Measurements from ENCODE around the gene GAB2. TPM values are rescaled to one million over a fixed set of nuclear protein-coding genes. Genes with fewer than 3 reads are reported as not detected.
A peak's percentile ranks its signal among the peaks of the same experiment; 100 is the strongest.
"Not testable (repeated sequence)": the region's sequence is repeated elsewhere in the genome, so short reads cannot be mapped to it uniquely, and the experiment has no call there.

Gene GAB2
- total RNA-seq, 2 experiments from 2014 or later = 15.9 to 16.6 TPM

- Mint-ChIP-seq H3K27ac (no peak overlapping the region), H3K4me1 (peaks cover 40% of the 10 kb centered on the region), H3K27me3 (no peaks in the 10 kb centered on the region), H3K4me3 (no peak overlapping the region), H3K9me3 (peaks cover 3% of the 10 kb centered on the region), H3K36me3 (ENCODE audit: low read depth) (peaks cover 37% of the 10 kb centered on the region)
- DNase-seq = no peak
- ChIA-PET CTCF (interaction anchor here (0.6 kb wide), 2 partner anchors 221 to 312 kb away, joined by 3 to 4 read pairs; no protein-coding TSS in a partner anchor), POLR2A (no interaction called here)
Measured at GRCh38 chr11:78231962-78232501, 185.6 kb downstream of the GAB2 start.

DNA sequence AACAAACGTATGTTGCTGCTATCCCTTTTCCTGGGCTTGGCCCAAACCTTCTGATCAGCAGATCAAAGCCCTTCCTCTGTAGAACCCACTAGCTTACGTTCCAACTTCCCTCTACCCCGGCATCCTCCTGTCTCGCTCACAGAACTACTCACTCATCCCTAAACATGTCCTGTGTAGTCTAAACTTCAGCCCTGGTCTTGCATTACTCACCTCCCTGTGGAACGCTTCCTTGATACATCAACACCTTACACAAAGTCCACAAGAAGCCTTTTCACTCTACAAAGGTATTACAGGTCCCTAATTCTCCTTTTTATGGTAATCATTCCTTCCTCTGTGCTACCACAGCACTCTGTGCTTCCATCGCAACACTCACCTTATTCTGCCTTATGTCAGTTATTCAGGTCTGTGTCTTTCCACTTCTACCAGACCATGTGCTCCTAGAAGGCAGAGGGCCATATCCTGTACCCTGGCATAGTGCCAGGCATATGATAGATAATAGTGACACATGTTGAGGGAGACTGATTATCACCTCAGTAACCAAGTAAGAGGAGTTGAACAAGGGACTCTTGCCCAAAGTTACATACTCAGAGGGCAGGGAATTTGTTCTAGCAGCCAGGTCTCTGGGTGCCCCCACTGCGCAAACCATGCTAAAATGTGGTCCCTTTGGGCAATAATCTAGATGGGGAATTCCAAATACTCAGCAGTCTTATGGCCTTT lies 187.3 kb downstream of the GAB2 start:
- no peak overlapping the region for H3K4me3 Mint-ChIP-seq
- H3K4me1 Mint-ChIP-seq = peaks cover 50% of the 10 kb centered on the region
- no peak for DNase-seq
- peaks cover 31% of the 10 kb centered on the region for H3K36me3 Mint-ChIP-seq (ENCODE audit: low read depth)
- POLR2A ChIA-PET = no interaction called here
- H3K27ac Mint-ChIP-seq = peak overlapping the region; percentile 3
- no peaks in the 10 kb centered on the region for H3K9me3 Mint-ChIP-seq
- no peaks in the 10 kb centered on the region for H3K27me3 Mint-ChIP-seq
- CTCF ChIA-PET = interaction anchor here (0.6 kb wide), 1 partner anchor 88 kb away, joined by 4 read pairs; no protein-coding TSS in a partner anchor

DNA sequence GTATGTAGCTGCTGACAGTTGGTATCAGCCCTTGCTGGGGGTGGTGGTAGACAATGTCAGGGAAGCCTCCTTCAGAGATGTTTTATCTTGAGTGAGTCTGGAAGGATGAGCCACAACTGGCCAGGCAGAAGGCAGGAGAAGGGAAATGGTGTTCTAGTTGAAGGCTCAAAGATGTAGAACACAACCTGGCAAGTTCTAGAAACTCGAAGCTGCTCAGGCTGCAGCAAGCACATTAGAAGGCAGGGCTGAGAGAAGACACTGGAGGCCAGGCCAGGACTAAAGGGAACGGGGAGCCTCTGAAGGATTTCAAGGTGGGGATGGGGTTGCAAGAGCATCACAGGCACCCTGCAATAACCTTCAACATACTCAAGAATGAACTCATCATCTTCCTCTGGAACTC lies 188.5 kb downstream of the GAB2 start:
- no peak overlapping the region for H3K27ac Mint-ChIP-seq
- no peak for DNase-seq
- POLR2A ChIA-PET = no interaction called here
- peaks cover 55% of the 10 kb centered on the region for H3K4me1 Mint-ChIP-seq
- CTCF ChIA-PET = interaction anchor here (1.7 to 1.9 kb wide), 2 partner anchors 37 to 335 kb away, joined by 4 to 5 read pairs; no protein-coding TSS in a partner anchor
- peaks cover 37% of the 10 kb centered on the region for H3K36me3 Mint-ChIP-seq (ENCODE audit: low read depth)
- H3K27me3 Mint-ChIP-seq = no peaks in the 10 kb centered on the region
- H3K9me3 Mint-ChIP-seq = no peaks in the 10 kb centered on the region
- H3K4me3 Mint-ChIP-seq = no peak overlapping the region

DNA sequence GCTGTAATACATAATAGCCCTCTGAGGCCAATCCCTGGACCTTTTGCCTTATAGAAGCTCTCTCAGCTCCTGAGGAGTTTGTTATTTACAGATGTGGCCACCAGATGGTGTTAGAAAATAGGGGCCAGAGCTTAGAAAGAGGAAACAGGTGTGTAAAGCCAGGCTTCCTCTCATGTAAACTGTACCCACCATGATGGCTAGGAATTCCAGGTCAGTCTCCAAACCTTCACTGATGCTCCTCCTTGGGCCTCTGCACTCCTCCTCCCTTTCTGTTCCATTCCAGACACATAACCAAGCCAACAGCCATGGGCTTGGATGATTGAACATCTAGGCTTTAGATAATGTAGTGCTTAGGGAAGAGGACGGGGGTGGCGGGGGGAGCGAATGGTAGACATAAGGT lies 189.2 kb downstream of the GAB2 start:
- CTCF ChIA-PET = interaction anchor here (0.8 to 1.9 kb wide), 17 partner anchors 9 to 357 kb away, joined by 3 to 8 read pairs (median 4); no protein-coding TSS in a partner anchor
- Mint-ChIP-seq H3K4me3 (no peak overlapping the region), H3K36me3 (ENCODE audit: low read depth) (peaks cover 36% of the 10 kb centered on the region), H3K27me3 (no peaks in the 10 kb centered on the region), H3K27ac (no peak overlapping the region), H3K4me1 (peaks cover 57% of the 10 kb centered on the region), H3K9me3 (no peaks in the 10 kb centered on the region)
- peak; percentile 49 for DNase-seq
- POLR2A ChIA-PET = no interaction called here

DNA sequence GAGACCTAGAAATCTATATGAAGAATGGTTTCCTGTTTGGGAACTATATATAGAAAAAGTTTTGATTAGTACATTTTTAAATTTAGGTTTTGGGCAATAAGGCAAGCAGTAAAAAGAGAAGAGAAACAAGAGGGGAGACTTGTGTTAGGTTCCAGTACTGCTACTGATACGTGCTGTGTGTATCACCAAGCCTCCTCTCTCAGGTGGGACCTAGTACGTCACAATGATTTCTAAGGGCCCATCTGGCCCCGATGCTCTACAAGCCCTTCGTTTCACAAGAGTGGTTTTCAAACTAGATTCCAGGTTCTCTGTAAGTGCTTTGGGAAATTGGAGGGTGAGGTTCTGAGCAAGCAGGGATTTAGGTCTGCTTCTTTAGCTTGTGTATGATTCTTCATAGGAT lies 189.7 kb downstream of the GAB2 start:
- Mint-ChIP-seq H3K36me3 (ENCODE audit: low read depth) (peaks cover 40% of the 10 kb centered on the region), H3K4me3 (no peak overlapping the region), H3K27ac (no peak overlapping the region), H3K27me3 (no peaks in the 10 kb centered on the region), H3K4me1 (peaks cover 57% of the 10 kb centered on the region), H3K9me3 (no peaks in the 10 kb centered on the region)
- ChIA-PET POLR2A (interaction anchor here (0.9 kb wide), 1 partner anchor 336 kb away, joined by 3 read pairs; no protein-coding TSS in a partner anchor), CTCF (interaction anchor here (0.8 to 1.9 kb wide), 18 partner anchors 8 to 358 kb away, joined by 3 to 8 read pairs (median 4); no protein-coding TSS in a partner anchor)
- DNase-seq = no peak

DNA sequence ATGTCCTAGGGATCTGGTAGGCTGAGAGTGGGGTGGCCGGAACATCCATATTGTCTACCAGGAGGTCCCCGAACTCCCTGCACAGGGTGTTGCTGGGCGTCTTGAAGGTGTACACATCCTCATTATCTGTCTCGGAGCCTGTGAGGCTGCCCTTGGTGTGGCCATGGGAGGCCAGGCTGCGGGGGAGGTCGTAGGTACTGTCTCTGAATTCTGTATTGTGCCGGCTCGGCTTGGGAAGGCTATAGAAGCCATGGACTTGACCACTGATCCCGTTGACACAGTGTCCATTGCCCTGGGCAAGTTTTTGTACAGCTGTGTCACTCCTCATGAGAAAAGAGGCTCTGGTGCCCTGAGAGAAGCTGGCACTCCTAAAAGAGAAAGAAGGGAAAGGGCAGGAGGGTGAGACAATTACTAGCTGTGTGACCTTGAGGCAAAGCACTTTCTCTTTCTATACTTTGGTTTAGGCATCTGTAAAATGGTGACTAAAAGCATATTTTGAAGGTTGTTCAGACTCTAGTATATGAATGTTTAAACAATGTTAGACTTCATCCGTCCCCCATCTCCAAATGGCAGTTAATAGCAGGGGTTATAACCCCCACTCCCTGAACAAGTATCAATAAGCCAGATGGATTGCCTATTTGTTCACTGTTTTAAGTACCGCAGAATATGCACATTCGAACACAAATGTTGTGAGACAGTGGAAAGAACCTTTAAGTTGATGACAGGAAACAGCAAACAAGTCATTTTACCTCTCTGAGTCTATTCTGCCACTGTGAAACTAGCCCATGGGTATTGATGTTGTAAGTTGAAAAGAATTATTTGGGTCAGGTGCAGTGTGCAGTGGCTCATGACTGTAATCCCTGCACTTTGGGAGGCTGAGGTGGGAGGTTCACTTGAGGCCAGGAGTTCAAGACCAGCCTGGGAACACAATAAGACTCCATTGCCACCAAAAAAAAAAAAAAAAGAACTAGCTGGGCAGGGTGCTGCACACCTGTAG lies 190.6 kb downstream of the GAB2 start:
- DNase-seq = no peak

DNA sequence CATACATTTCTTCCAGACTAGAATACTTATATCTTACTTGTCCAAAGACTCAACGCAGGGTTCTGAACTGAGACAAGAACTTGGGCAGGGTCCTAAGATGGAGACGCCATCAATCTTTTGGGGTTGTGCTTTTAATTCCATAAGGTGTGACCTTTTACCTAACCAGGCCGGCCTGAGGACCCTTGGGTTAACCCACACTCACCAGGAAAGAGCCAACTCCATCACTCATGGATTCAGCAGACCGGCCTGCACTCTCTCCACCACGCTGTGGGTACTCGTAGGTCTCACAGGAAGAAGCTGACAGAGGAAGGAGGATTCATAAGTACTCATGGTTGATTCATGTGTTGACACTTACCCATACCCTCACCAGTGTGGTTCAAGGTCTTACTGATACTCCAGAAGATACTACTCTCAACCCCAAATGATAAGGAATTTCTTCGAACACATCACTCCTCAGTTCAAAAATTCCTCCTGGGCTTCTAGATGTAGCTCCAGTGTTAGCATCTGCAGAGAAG lies 192.7 kb downstream of the GAB2 start:
- CTCF ChIA-PET = no interaction called here

More for the DNA sequence above, 190.6 kb downstream of the GAB2 start:
- Mint-ChIP-seq H3K4me1 (peaks cover 57% of the 10 kb centered on the region), H3K4me3 (no peak overlapping the region), H3K27ac (peak overlapping the region; percentile 86), H3K9me3 (no peaks in the 10 kb centered on the region), H3K36me3 (ENCODE audit: low read depth) (peaks cover 43% of the 10 kb centered on the region), H3K27me3 (no peaks in the 10 kb centered on the region)
- CTCF ChIA-PET = interaction anchor here (0.9 to 1.9 kb wide), 10 partner anchors 11 to 359 kb away, joined by 3 to 8 read pairs (median 4); no protein-coding TSS in a partner anchor
- POLR2A ChIA-PET = interaction anchor here (0.9 kb wide), 1 partner anchor 337 kb away, joined by 3 read pairs; no protein-coding TSS in a partner anchor

GRCh38 chr11:78224506-78224905 lies 193.1 kb downstream of the GAB2 start:
- DNase-seq = no peak
- H3K36me3 Mint-ChIP-seq (ENCODE audit: low read depth) = peaks cover 47% of the 10 kb centered on the region
- H3K4me3 Mint-ChIP-seq = no peak overlapping the region
- H3K9me3 Mint-ChIP-seq = no peaks in the 10 kb centered on the region
- ChIA-PET CTCF (interaction anchor here (0.6 kb wide), 1 partner anchor 360 kb away, joined by 3 read pairs; no protein-coding TSS in a partner anchor), POLR2A (no interaction called here)
- H3K27ac Mint-ChIP-seq = no peak overlapping the region
- peaks cover 56% of the 10 kb centered on the region for H3K4me1 Mint-ChIP-seq
- no peaks in the 10 kb centered on the region for H3K27me3 Mint-ChIP-seq

More for the DNA sequence above, 192.7 kb downstream of the GAB2 start:
- Mint-ChIP-seq H3K9me3 (no peaks in the 10 kb centered on the region), H3K36me3 (ENCODE audit: low read depth) (peaks cover 51% of the 10 kb centered on the region), H3K27me3 (no peaks in the 10 kb centered on the region), H3K27ac (no peak overlapping the region), H3K4me1 (peaks cover 60% of the 10 kb centered on the region), H3K4me3 (no peak overlapping the region)
- POLR2A ChIA-PET = no interaction called here
- no peak for DNase-seq

DNA sequence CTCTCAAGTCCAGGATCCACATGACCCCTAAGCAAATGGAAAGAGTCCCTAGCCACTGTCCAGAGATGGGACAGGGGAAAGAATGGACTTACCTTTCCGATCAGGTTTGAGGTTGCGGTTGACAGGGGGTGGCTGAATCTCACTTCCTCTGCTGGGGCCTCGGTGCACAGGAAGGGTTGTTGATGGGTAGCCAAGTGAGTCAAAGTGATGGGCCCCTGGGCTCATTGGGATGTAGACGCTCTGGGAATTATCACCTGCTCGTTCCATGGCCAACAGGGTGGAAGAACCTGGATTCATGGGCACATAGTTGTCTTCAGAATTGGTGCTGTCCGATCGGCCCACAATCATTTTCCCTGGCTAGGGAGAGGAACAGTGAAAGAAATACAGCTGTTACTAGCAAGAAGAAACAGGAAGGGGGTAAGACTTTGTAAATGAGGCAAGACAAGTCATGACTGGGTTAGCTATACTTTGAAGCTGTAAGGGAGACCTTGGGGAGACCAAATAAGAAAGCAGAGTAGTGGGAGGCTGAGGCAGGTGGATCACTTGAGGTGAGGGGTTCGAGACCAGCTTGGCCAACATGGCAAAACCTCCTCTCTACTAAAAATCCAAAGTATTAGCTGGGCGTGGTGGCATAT lies 194.2 kb downstream of the GAB2 start:
- DNase-seq = no peak
- CTCF ChIA-PET = interaction anchor here (0.6 to 1.4 kb wide), 2 partner anchors 13 to 30 kb away, joined by 3 to 4 read pairs; no protein-coding TSS in a partner anchor
- peaks cover 46% of the 10 kb centered on the region for H3K4me1 Mint-ChIP-seq
- H3K9me3 Mint-ChIP-seq = no peaks in the 10 kb centered on the region
- POLR2A ChIA-PET = no interaction called here
- no peak overlapping the region for H3K4me3 Mint-ChIP-seq
- peaks cover 44% of the 10 kb centered on the region for H3K36me3 Mint-ChIP-seq (ENCODE audit: low read depth)
- no peak overlapping the region for H3K27ac Mint-ChIP-seq
- H3K27me3 Mint-ChIP-seq = no peaks in the 10 kb centered on the region

DNA sequence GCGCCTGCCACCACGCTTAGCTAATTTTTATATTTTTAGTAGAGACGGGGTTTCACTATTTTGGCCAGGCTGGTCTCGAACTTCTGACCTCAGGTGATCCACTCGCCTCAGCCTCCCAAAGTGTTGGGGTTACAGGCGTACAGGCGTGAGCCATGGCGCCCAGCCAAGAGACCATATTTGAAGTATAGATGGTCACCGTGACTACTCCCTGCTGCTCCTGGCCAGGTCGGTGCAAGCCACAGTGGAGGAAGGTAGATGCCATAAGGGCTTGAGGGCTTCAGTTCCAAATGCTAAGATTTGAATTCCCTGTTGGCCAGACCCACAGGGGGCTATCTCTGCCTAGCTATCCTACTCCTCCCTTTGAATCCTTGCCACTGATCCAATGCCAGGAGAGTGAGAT lies 194.9 kb downstream of the GAB2 start:
- DNase-seq, POLR2A ChIA-PET, H3K27ac Mint-ChIP-seq, H3K4me3 Mint-ChIP-seq, H3K27me3 Mint-ChIP-seq, H3K9me3 Mint-ChIP-seq: not testable (repeated sequence)
- peaks cover 39% of the 10 kb centered on the region for H3K4me1 Mint-ChIP-seq
- H3K36me3 Mint-ChIP-seq (ENCODE audit: low read depth) = peaks cover 49% of the 10 kb centered on the region
- CTCF ChIA-PET = interaction anchor here (1.4 kb wide), 1 partner anchor 30 kb away, joined by 4 read pairs; no protein-coding TSS in a partner anchor

GRCh38 chr11:78221396-78222315 lies 196.0 kb downstream of the GAB2 start:
- Mint-ChIP-seq H3K27me3 (no peaks in the 10 kb centered on the region), H3K4me3 (no peak overlapping the region), H3K4me1 (peaks cover 34% of the 10 kb centered on the region), H3K27ac (no peak overlapping the region), H3K9me3 (no peaks in the 10 kb centered on the region), H3K36me3 (ENCODE audit: low read depth) (peaks cover 53% of the 10 kb centered on the region)
- DNase-seq = no peak
- ChIA-PET POLR2A (no interaction called here), CTCF (interaction anchor here (0.8 to 1.1 kb wide), 2 partner anchors 176 to 343 kb away, joined by 3 to 4 read pairs; no protein-coding TSS in a partner anchor)

Data from activated CD4-positive, alpha-beta T cell treated with anti-CD3 and anti-CD28 coated beads, Interleukin-2, amount 10 ng/mL, durations not matched to agents 7 days and 5 days (primary cell).